ENCODE results near the gene MTMR3.

GRCh38 chr22:29997107-29997506 is 114.1 kb downstream of the MTMR3 start:
- TF ChIP-seq POLR2A (IDR thresholded peaks at IDR 0.05; ENCODE audit: low read depth, low read length) (no peak), POLR2AphosphoS5 (IDR thresholded peaks at IDR 0.05; ENCODE audit: low read depth, low read length) (no peak), TAF1 (IDR thresholded peaks at IDR 0.05; ENCODE audit: borderline replicate concordance, low read depth, low read length) (no peak)

All from GM12892 (cell line).